ENCODE data around the gene TSEN2.

- TF ChIP-seq, protein P1, sequence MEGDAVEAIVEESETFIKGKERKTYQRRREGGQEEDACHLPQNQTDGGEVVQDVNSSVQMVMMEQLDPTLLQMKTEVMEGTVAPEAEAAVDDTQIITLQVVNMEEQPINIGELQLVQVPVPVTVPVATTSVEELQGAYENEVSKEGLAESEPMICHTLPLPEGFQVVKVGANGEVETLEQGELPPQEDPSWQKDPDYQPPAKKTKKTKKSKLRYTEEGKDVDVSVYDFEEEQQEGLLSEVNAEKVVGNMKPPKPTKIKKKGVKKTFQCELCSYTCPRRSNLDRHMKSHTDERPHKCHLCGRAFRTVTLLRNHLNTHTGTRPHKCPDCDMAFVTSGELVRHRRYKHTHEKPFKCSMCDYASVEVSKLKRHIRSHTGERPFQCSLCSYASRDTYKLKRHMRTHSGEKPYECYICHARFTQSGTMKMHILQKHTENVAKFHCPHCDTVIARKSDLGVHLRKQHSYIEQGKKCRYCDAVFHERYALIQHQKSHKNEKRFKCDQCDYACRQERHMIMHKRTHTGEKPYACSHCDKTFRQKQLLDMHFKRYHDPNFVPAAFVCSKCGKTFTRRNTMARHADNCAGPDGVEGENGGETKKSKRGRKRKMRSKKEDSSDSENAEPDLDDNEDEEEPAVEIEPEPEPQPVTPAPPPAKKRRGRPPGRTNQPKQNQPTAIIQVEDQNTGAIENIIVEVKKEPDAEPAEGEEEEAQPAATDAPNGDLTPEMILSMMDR (IDR thresholded peaks at IDR 0.05): peak; percentile 62 to 64
- no peak for TF ChIP-seq POLR2A (IDR thresholded peaks at IDR 0.05)
- no peak for TF ChIP-seq POLR2AphosphoS5 (IDR thresholded peaks at IDR 0.05)
Observed at GRCh38 chr3:12479919-12480427, 4.3 kb upstream of the TSEN2 start.

Measured in suprapubic skin (tissue), 4 donors.